Loucy (cell line): ENCODE measurements around the gene PCDHA2.

Source experiments
- EZH2phosphoT487 ChIP-seq: fragments of 200-600 bp; IDR thresholded peaks from 2 replicates; pipeline ENCODE4 v1.6.1; 2018; ENCODE audit warnings: antibody characterized with exemption, mild to moderate bottlenecking, moderate library complexity, borderline replicate concordance
- TF ChIP-seq, protein P1 (sequence below): fragments of 200-600 bp; sonication (generic); conservative IDR thresholded peaks from 2 replicates; pipeline ENCODE4 v1.5.1; 2014; ENCODE audit warnings: mild to moderate bottlenecking, antibody characterized with exemption, low read length

DNA sequence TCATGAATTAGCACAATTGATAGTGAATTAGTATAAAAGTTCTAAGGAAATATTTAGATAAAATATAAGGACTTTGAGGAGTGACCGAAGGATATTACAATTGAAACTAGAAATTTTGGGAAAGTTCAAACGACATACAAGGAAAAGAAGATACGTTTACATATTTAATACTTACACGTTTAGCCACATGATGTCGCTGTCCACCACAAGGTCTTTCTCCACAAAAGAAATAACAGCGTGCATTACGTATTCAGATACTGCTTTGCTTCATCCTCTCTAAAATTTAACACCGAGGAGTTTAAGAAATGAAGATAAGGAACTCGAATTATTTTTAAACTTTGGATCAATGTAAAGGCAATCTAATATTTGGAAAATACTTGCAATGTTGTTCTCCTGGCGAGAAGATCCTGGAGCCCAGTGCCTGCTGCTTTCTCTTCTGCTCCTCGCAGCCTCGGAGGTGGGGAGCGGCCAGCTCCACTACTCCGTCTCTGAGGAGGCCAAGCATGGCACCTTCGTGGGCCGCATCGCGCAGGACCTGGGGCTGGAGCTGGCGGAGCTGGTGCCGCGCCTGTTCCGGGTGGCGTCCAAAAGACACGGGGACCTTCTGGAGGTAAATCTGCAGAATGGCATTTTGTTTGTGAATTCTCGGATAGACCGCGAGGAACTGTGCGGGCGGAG is 6.3 kb downstream of the PCDHA2 start, which contains the start of gene PCDHA3:
- TF ChIP-seq, protein P1, sequence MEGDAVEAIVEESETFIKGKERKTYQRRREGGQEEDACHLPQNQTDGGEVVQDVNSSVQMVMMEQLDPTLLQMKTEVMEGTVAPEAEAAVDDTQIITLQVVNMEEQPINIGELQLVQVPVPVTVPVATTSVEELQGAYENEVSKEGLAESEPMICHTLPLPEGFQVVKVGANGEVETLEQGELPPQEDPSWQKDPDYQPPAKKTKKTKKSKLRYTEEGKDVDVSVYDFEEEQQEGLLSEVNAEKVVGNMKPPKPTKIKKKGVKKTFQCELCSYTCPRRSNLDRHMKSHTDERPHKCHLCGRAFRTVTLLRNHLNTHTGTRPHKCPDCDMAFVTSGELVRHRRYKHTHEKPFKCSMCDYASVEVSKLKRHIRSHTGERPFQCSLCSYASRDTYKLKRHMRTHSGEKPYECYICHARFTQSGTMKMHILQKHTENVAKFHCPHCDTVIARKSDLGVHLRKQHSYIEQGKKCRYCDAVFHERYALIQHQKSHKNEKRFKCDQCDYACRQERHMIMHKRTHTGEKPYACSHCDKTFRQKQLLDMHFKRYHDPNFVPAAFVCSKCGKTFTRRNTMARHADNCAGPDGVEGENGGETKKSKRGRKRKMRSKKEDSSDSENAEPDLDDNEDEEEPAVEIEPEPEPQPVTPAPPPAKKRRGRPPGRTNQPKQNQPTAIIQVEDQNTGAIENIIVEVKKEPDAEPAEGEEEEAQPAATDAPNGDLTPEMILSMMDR = no peak
- TF ChIP-seq EZH2phosphoT487 = no peak
